GM23338 (cell line): Measurements from ENCODE around the gene OR5AU1. TPM values are rescaled to one million over a fixed set of nuclear protein-coding genes. Genes with fewer than 3 reads are reported as not detected.

Experiments
- ATAC-seq: fragments of 200-7000 bp; cut with Tn5 transposase; 3 replicates; pipeline ENCODE4 v1.9.1; 2020
- DNase-seq: peaks from one replicate; pipeline ENCODE4 v3.0.0-alpha.2; 2015; ENCODE audit warnings: low spot score
- H2AFZ ChIP-seq: fragments of 200-600 bp; sonication (generic); 2 replicates; pipeline ENCODE4 v1.8.0; 2016; ENCODE audit warnings: antibody characterized with exemption, mild to moderate bottlenecking, moderate library complexity
- H3F3A ChIP-seq: fragments of 200-600 bp; sonication (generic); replicated peaks from 2 replicates; pipeline ENCODE4 v1.8.0; 2017; ENCODE audit warnings: antibody characterized with exemption, mixed run types, low read depth
- H3K27ac ChIP-seq: fragments of 200-600 bp; sonication (generic); 2 replicates; pipeline ENCODE4 v1.6.1; 2016; ENCODE audit warnings: low read depth
- H3K27me3 ChIP-seq: fragments of 200-600 bp; sonication (generic); 2 replicates; pipeline ENCODE4 v1.8.0; 2016; ENCODE audit warnings: mild to moderate bottlenecking, mixed run types, moderate library complexity; ENCODE audit not compliant: insufficient read depth
- H3K36me3 ChIP-seq: fragments of 200-600 bp; sonication (generic); 2 replicates; pipeline ENCODE4 v1.8.0; 2016; ENCODE audit warnings: mild to moderate bottlenecking; ENCODE audit not compliant: insufficient read depth
- H3K4me1 ChIP-seq: fragments of 200-600 bp; sonication (generic); 2 replicates; pipeline ENCODE4 v1.8.0; 2016; ENCODE audit warnings: mild to moderate bottlenecking, moderate library complexity; ENCODE audit not compliant: insufficient read depth
- H3K4me2 ChIP-seq: fragments of 200-600 bp; sonication (generic); 2 replicates; pipeline ENCODE4 v1.7.1; 2017; ENCODE audit warnings: mixed run types
- H3K4me3 ChIP-seq: fragments of 200-600 bp; sonication (generic); 2 replicates; pipeline ENCODE4 v1.6.1; 2016; ENCODE audit warnings: mixed run types
- H3K79me2 ChIP-seq: fragments of 200-600 bp; sonication (generic); replicated peaks from 2 replicates; pipeline ENCODE4 v1.8.0; 2017; ENCODE audit warnings: mild to moderate bottlenecking; ENCODE audit not compliant: insufficient read depth
- H3K9me2 ChIP-seq: fragments of 200-600 bp; sonication (generic); 2 replicates; pipeline ENCODE4 v1.8.0; 2017; ENCODE audit not compliant: insufficient read depth
- H4K20me1 ChIP-seq: fragments of 200-600 bp; sonication (generic); replicated peaks from 2 replicates; pipeline ENCODE4 v1.8.0; 2017; ENCODE audit warnings: mild to moderate bottlenecking; ENCODE audit not compliant: insufficient read depth
- H3K27ac Mint-ChIP-seq: 2 replicates; pipeline ENCODE4 v1.8.0; 2020; ENCODE audit warnings: inconsistent platforms, mild to moderate bottlenecking, moderate library complexity, mixed read lengths
- H3K27me3 Mint-ChIP-seq: 3 replicates; pipeline ENCODE4 v1.8.0; 2022; ENCODE audit warnings: low read depth, mild to moderate bottlenecking, moderate library complexity, mixed read lengths, inconsistent platforms; ENCODE audit not compliant: insufficient read depth, poor library complexity
- H3K36me3 Mint-ChIP-seq: 3 replicates; pipeline ENCODE4 v1.8.0; 2021; ENCODE audit warnings: low read depth, mild to moderate bottlenecking, inconsistent platforms, moderate library complexity, mixed read lengths
- H3K4me1 Mint-ChIP-seq: 3 replicates; pipeline ENCODE4 v1.8.0; 2020; ENCODE audit warnings: mild to moderate bottlenecking, inconsistent platforms, mixed read lengths
- H3K4me3 Mint-ChIP-seq: 3 replicates; pipeline ENCODE4 v1.8.0; 2021; ENCODE audit warnings: moderate library complexity, mild to moderate bottlenecking, inconsistent platforms, mixed read lengths
- H3K9me3 Mint-ChIP-seq: 3 replicates; pipeline ENCODE4 v1.8.0; 2020; ENCODE audit warnings: moderate library complexity, mild to moderate bottlenecking, inconsistent platforms, mixed read lengths
- CREB1 ChIP-seq: fragments of 250-450 bp; sonication (Bioruptor Pico); IDR thresholded peaks from 2 replicates; pipeline ENCODE4 v1.5.0; 2020; ENCODE audit warnings: low read depth, mild to moderate bottlenecking, moderate library complexity
- EZH2 ChIP-seq: fragments of 200-600 bp; sonication (generic); IDR thresholded peaks from one replicate; pipeline ENCODE4 v1.8.0; 2017; ENCODE audit warnings: antibody characterized with exemption, mild to moderate bottlenecking, low read depth; ENCODE audit not compliant: unreplicated experiment
- EZH2phosphoT487 ChIP-seq: fragments of 200-600 bp; sonication (generic); IDR thresholded peaks from one replicate; pipeline ENCODE4 v1.8.1; 2018; ENCODE audit warnings: antibody characterized with exemption; ENCODE audit not compliant: unreplicated experiment
- JUNB ChIP-seq: IDR thresholded peaks from one replicate; pipeline ENCODE4 v1.6.1; 2016; ENCODE audit warnings: antibody characterized with exemption; ENCODE audit not compliant: unreplicated experiment
- STAT1 ChIP-seq: IDR thresholded peaks from one replicate; pipeline ENCODE4 v1.6.1; 2016; ENCODE audit warnings: antibody characterized with exemption; ENCODE audit not compliant: unreplicated experiment
- ZNF114 ChIP-seq: fragments of 250-450 bp; sonication (Bioruptor Pico); IDR thresholded peaks from 2 replicates; pipeline ENCODE4 v1.5.0; 2020; ENCODE audit warnings: mild to moderate bottlenecking, moderate library complexity
- polyA plus RNA-seq: library from polyadenylated mRNA; unstranded; fragments of >200 nt; fragmentation: Nextera tagmentation; extraction: Ambion mirVana; gene quantifications from 2 replicates; pipeline ENCODE4 v1.2.1, GENCODE V29; 2016
- total RNA-seq: library from RNA; depleted of rRNA; stranded (reverse); fragments of >200 nt; shearing (Covaris generic); gene quantifications from 2 replicates; pipeline ENCODE4 v1.2.3, GENCODE V29; 2014
- TF ChIP-seq, protein P1 (sequence below): IDR thresholded peaks from 2 replicates; pipeline ENCODE4 v1.6.1; 2016; ENCODE audit warnings: antibody characterized with exemption
- TF ChIP-seq, protein P2 (sequence below), 2 experiments: fragments of 200-600 bp in 1 of 2; sonication (generic) in 1 of 2; conservative IDR thresholded peaks; 2 replicates each; pipeline versions ENCODE4 v1.5.1 to v1.6.1; 2016 to 2017; ENCODE audit warnings: antibody characterized with exemption in 2 of 2, low read depth in 2 of 2, mild to moderate bottlenecking in 2 of 2, moderate library complexity in 1 of 2
- TF ChIP-seq, protein P3 (sequence below): fragments of 250-450 bp; sonication (Bioruptor Pico); IDR thresholded peaks from 2 replicates; pipeline ENCODE4 v1.5.0; 2020; ENCODE audit warnings: mild to moderate bottlenecking, moderate library complexity

OR5AU1 gene
- total and polyA plus RNA-seq, 2 experiments from 2014 or later = not detected

DNA sequence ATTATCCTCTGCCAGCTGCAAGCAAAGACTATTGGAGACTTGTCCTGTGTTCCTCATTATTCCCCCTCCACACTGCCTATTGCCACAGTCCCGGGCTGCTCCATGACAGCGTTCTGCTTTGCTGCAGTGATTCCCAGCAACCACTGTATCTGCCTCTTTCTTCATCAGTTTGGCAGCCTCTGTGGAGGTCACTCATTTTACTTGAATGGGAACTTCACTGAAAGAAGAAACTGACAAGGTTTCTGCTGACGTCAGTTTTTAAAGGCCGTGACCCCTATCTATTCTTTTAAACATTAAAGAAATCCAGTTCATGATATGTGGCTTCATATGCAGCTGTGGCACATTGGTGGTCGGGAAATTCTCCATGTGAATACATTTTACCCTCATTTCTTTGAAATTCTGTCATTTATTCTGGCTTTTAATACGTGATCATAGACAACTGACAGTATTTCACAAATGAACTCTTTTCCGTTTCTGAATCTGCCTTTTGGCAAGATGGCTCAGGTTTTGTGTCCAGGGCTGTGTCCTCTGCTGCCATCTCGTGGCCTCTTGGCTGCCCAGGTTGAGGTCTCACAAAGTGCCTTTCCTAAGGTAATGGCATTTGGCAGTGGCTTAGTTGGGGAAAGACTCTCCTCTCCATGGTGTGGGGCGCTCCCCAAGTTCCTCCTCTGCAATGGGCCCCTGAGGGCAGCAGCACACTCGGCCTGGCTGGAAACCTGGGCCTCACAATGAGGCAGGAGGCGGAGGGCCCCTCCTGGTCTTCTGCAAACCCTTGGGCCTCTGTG lies 49.2 kb downstream of the OR5AU1 start (continued):
- no peak for TF ChIP-seq EZH2

DNA sequence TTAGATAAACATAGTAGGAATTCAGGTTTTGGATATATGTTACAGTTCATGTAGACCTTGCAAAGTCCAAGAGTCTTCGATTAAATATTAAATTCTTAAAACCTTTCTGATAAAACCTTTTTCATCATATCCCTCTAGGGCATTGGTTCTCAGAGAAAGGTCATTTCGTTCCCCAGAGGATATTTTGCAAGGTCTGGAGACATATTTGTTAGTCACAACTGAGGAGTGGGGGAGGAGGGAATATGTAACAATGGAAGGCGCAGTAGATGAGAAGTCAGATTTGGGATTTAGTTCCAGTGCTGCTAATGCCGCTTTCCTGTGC lies 49.7 kb downstream of the OR5AU1 start:
- no peak for DNase-seq
- Mint-ChIP-seq H3K4me1 (peaks cover 71% of the 10 kb centered on the region), H3K27ac (no peak overlapping the region), H3K36me3 (no peaks in the 10 kb centered on the region), H3K27me3 (peaks cover 4% of the 10 kb centered on the region), H3K9me3 (no peaks in the 10 kb centered on the region; the same call in 2 of the 3 replicates), H3K4me3 (no peak overlapping the region)
- no peak for ATAC-seq
- Histone ChIP-seq H2AFZ (0 out of 2 replicates have a peak overlapping the region, but pooled peaks have one; percentile 38), H4K20me1 (no peaks in the 10 kb centered on the region), H3K4me3 (no peak overlapping the region), H3K36me3 (no peaks in the 10 kb centered on the region), H3K27me3 (no peaks in the 10 kb centered on the region), H3K4me1 (peaks cover 36% of the 10 kb centered on the region), H3F3A (no peaks in the 10 kb centered on the region; the same call in none of the 2 replicates), H3K79me2 (peaks cover 6% of the 10 kb centered on the region; the same call in 1 of the 2 replicates), H3K9me2 (0 out of 2 replicates have a peak, but pooled peaks cover under 1% of the 10 kb centered on the region), H3K4me2 (no peak overlapping the region), H3K27ac (no peak overlapping the region)
- TF ChIP-seq, protein P1, sequence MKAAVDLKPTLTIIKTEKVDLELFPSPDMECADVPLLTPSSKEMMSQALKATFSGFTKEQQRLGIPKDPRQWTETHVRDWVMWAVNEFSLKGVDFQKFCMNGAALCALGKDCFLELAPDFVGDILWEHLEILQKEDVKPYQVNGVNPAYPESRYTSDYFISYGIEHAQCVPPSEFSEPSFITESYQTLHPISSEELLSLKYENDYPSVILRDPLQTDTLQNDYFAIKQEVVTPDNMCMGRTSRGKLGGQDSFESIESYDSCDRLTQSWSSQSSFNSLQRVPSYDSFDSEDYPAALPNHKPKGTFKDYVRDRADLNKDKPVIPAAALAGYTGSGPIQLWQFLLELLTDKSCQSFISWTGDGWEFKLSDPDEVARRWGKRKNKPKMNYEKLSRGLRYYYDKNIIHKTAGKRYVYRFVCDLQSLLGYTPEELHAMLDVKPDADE = no peak
- TF ChIP-seq, protein P2, sequence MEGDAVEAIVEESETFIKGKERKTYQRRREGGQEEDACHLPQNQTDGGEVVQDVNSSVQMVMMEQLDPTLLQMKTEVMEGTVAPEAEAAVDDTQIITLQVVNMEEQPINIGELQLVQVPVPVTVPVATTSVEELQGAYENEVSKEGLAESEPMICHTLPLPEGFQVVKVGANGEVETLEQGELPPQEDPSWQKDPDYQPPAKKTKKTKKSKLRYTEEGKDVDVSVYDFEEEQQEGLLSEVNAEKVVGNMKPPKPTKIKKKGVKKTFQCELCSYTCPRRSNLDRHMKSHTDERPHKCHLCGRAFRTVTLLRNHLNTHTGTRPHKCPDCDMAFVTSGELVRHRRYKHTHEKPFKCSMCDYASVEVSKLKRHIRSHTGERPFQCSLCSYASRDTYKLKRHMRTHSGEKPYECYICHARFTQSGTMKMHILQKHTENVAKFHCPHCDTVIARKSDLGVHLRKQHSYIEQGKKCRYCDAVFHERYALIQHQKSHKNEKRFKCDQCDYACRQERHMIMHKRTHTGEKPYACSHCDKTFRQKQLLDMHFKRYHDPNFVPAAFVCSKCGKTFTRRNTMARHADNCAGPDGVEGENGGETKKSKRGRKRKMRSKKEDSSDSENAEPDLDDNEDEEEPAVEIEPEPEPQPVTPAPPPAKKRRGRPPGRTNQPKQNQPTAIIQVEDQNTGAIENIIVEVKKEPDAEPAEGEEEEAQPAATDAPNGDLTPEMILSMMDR (conservative IDR thresholded peaks at IDR 0.05; ENCODE audit: low read depth in 2 of 2) = no peak
- TF ChIP-seq STAT1 = no peak
- TF ChIP-seq JUNB = no peak
- TF ChIP-seq ZNF114 = no peak
- no peak for TF ChIP-seq EZH2
- no peak for TF ChIP-seq CREB1 (CRISPR knock-in tag)
- TF ChIP-seq EZH2phosphoT487 = no peak

DNA sequence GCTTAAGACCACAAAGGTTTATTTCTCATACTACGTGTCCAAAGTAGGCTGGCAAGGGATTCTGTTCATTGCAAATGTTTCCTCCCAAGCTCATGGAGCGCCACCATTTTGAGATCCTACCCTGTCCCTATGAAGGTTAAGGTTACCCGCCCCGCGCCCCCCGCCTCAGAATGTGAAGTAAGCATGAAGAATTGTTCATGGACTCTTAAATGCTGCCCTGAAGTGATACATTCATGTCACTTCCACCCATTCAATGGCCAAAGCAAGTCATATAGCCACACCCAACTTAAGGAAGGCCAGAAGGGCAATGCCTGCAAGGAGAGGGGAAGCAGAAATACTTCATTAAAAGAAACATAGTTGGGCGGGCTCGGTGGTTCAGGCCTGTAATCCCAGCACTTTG lies 50.8 kb downstream of the OR5AU1 start:
- TF ChIP-seq, protein P3, sequence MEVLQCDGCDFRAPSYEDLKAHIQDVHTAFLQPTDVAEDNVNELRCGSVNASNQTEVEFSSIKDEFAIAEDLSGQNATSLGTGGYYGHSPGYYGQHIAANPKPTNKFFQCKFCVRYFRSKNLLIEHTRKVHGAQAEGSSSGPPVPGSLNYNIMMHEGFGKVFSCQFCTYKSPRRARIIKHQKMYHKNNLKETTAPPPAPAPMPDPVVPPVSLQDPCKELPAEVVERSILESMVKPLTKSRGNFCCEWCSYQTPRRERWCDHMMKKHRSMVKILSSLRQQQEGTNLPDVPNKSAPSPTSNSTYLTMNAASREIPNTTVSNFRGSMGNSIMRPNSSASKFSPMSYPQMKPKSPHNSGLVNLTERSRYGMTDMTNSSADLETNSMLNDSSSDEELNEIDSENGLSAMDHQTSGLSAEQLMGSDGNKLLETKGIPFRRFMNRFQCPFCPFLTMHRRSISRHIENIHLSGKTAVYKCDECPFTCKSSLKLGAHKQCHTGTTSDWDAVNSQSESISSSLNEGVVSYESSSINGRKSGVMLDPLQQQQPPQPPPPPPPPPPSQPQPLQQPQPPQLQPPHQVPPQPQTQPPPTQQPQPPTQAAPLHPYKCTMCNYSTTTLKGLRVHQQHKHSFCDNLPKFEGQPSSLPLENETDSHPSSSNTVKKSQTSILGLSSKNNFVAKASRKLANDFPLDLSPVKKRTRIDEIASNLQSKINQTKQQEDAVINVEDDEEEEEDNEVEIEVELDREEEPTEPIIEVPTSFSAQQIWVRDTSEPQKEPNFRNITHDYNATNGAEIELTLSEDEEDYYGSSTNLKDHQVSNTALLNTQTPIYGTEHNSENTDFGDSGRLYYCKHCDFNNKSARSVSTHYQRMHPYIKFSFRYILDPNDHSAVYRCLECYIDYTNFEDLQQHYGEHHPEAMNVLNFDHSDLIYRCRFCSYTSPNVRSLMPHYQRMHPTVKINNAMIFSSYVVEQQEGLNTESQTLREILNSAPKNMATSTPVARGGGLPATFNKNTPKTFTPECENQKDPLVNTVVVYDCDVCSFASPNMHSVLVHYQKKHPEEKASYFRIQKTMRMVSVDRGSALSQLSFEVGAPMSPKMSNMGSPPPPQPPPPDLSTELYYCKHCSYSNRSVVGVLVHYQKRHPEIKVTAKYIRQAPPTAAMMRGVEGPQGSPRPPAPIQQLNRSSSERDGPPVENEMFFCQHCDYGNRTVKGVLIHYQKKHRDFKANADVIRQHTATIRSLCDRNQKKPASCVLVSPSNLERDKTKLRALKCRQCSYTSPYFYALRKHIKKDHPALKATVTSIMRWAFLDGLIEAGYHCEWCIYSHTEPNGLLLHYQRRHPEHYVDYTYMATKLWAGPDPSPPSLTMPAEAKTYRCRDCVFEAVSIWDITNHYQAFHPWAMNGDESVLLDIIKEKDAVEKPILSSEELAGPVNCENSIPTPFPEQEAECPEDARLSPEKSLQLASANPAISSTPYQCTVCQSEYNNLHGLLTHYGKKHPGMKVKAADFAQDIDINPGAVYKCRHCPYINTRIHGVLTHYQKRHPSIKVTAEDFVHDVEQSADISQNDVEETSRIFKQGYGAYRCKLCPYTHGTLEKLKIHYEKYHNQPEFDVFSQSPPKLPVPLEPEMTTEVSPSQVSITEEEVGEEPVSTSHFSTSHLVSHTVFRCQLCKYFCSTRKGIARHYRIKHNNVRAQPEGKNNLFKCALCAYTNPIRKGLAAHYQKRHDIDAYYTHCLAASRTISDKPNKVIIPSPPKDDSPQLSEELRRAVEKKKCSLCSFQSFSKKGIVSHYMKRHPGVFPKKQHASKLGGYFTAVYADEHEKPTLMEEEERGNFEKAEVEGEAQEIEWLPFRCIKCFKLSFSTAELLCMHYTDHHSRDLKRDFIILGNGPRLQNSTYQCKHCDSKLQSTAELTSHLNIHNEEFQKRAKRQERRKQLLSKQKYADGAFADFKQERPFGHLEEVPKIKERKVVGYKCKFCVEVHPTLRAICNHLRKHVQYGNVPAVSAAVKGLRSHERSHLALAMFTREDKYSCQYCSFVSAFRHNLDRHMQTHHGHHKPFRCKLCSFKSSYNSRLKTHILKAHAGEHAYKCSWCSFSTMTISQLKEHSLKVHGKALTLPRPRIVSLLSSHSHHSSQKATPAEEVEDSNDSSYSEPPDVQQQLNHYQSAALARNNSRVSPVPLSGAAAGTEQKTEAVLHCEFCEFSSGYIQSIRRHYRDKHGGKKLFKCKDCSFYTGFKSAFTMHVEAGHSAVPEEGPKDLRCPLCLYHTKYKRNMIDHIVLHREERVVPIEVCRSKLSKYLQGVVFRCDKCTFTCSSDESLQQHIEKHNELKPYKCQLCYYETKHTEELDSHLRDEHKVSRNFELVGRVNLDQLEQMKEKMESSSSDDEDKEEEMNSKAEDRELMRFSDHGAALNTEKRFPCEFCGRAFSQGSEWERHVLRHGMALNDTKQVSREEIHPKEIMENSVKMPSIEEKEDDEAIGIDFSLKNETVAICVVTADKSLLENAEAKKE = no peak
- no peak for TF ChIP-seq EZH2phosphoT487
- no peak overlapping the region for H3K27ac ChIP-seq
- ATAC-seq (no peak), DNase-seq (no peak)
- Mint-ChIP-seq H3K4me3 (peak overlapping the region; percentile 91), H3K27me3 (peaks cover 4% of the 10 kb centered on the region), H3K4me1 (peaks cover 77% of the 10 kb centered on the region), H3K9me3 (no peaks in the 10 kb centered on the region; the same call in 2 of the 3 replicates), H3K36me3 (no peaks in the 10 kb centered on the region), H3K27ac (no peak overlapping the region)
- H3K4me2 ChIP-seq = peak overlapping the region; percentile 97
- no peaks in the 10 kb centered on the region for H3K36me3 ChIP-seq
- no peaks in the 10 kb centered on the region for H4K20me1 ChIP-seq
- no peak overlapping the region for H2AFZ ChIP-seq
- H3K9me2 ChIP-seq = no peaks in the 10 kb centered on the region
- H3K79me2 ChIP-seq = peaks cover 10% of the 10 kb centered on the region
- H3K27me3 ChIP-seq = no peaks in the 10 kb centered on the region
- peak overlapping the region; percentile 90; the same call in 1 of the 2 replicates for H3K4me3 ChIP-seq
- peaks cover 36% of the 10 kb centered on the region for H3K4me1 ChIP-seq
- H3F3A ChIP-seq = no peaks in the 10 kb centered on the region; the same call in none of the 2 replicates
